K562 (cell line): ENCODE data around the gene CCNJL. TPM values are rescaled to one million over a fixed set of nuclear protein-coding genes. Genes with fewer than 3 reads are reported as not detected.

Experiments
- ATAC-seq: fragments of 200-7000 bp; cut with Tn5 transposase; 3 replicates; pipeline ENCODE4 v1.9.1; 2020; ENCODE audit warnings: moderate library complexity
- BruUV-seq: library from RNA; stranded (reverse); fragments of 400-500 nt; replicated peaks from 2 replicates; lab custom pipeline; 2021; lab: Mats Ljungman, UMichigan
- CTCF ChIA-PET: fragments of 300-600 bp; formaldehyde crosslinking; extraction: SDS; loops from one replicate; lab custom pipeline; 2021; ENCODE audit warnings: low intra/inter-chr PET ratio; lab: Yijun Ruan, JAX
- POLR2A ChIA-PET: fragments of 300-600, 350-650 bp; sonication (Branson Sonifier 250); formaldehyde crosslinking; extraction: SDS; loops from one replicate; lab custom pipeline; 2021; ENCODE audit warnings: antibody characterized with exemption, inconsistent platforms; lab: Yijun Ruan, JAX
- DNase-seq, 4 experiments: peaks; one replicate each; pipeline versions ENCODE4 v3.0.0 to v3.0.0-alpha.2; 2011 to 2018; ENCODE audit warnings: low spot score in 3 of 4, mixed read lengths in 3 of 4; ENCODE audit errors: extremely low read depth in 1 of 4
- FAIRE-seq: peaks from 2 replicates; lab custom pipeline; 2011; peaks lifted over from hg19 to GRCh38; lab: Jason Lieb, UNC
- H2AFZ ChIP-seq: 2 replicates; pipeline ENCODE4 v1.6.0; 2011; ENCODE audit warnings: low read depth, low read length, control low read depth, inconsistent platforms
- H3K27ac ChIP-seq: fragments of 200-600 bp; 3 replicates; pipeline ENCODE4 v1.8.0; 2011; ENCODE audit warnings: low read depth, mild to moderate bottlenecking, control low read depth, inconsistent platforms, low read length, moderate library complexity, mixed read lengths; ENCODE audit errors: extremely low read depth
- H3K27me3 ChIP-seq, 2 experiments: fragments of 300-600 bp in 1 of 2; 2 replicates in 1 of 2; 3 replicates in 1 of 2; pipeline versions ENCODE4 v1.6.0 to v1.8.0; 2011; ENCODE audit warnings: inconsistent platforms in 2 of 2, low read length in 2 of 2, mild to moderate bottlenecking in 1 of 2, mixed read lengths in 1 of 2, moderate library complexity in 1 of 2; ENCODE audit not compliant: control insufficient read depth in 2 of 2, insufficient read depth in 2 of 2
- H3K36me3 ChIP-seq: fragments of 300-600 bp; 3 replicates; pipeline ENCODE4 v1.8.0; 2011; ENCODE audit warnings: mild to moderate bottlenecking, low read length, inconsistent platforms; ENCODE audit not compliant: control insufficient read depth, insufficient read depth
- H3K4me1 ChIP-seq, 2 experiments: fragments of 200-600 bp in 1 of 2; replicated peaks in 1 of 2; 2 replicates in 1 of 2; 3 replicates in 1 of 2; pipeline versions ENCODE4 v1.5.1 to v1.8.0; 2011; ENCODE audit warnings: inconsistent platforms in 2 of 2, low read length in 2 of 2, mild to moderate bottlenecking in 1 of 2, mixed read lengths in 1 of 2, moderate library complexity in 1 of 2; ENCODE audit not compliant: control insufficient read depth in 2 of 2, insufficient read depth in 2 of 2
- H3K4me2 ChIP-seq: 2 replicates; pipeline ENCODE4 v1.6.1; 2011; ENCODE audit warnings: low read length, control low read depth, inconsistent platforms, mixed read lengths; ENCODE audit not compliant: insufficient read depth
- H3K4me3 ChIP-seq: fragments of 200-600 bp; sonication (generic), shearing (Covaris generic); 2 replicates; pipeline ENCODE4 v1.5.1; 2016; ENCODE audit warnings: control low read depth, inconsistent platforms
- H3K79me2 ChIP-seq: fragments of 200-600 bp; 3 replicates; pipeline ENCODE4 v1.8.0; 2011; ENCODE audit warnings: low read length, inconsistent platforms; ENCODE audit not compliant: control insufficient read depth, insufficient read depth
- H3K9ac ChIP-seq, 2 experiments: 2 replicates each; pipeline versions ENCODE4 v1.6.0 to v1.6.1; 2011; ENCODE audit warnings: low read depth in 2 of 2, low read length in 2 of 2, control low read depth in 1 of 2, inconsistent platforms in 1 of 2, mild to moderate bottlenecking in 1 of 2, mixed read lengths in 1 of 2; ENCODE audit not compliant: insufficient read depth in 1 of 2
- H3K9me1 ChIP-seq: one replicate; pipeline ENCODE4 v1.6.0; 2011; ENCODE audit warnings: inconsistent platforms, mild to moderate bottlenecking, low read length, moderate library complexity; ENCODE audit not compliant: control insufficient read depth, insufficient read depth
- H3K9me3 ChIP-seq: replicated peaks from 2 replicates; pipeline ENCODE4 v1.5.1; 2011; ENCODE audit warnings: low read depth, low read length, inconsistent platforms; ENCODE audit not compliant: control insufficient read depth, insufficient read depth
- H4K20me1 ChIP-seq: replicated peaks from 2 replicates; pipeline ENCODE4 v1.6.1; 2011; ENCODE audit warnings: low read length, inconsistent platforms, mixed read lengths; ENCODE audit not compliant: control insufficient read depth, insufficient read depth
- ARID1B ChIP-seq: fragments of 450-650 bp; IDR thresholded peaks from 2 replicates; pipeline ENCODE4 v1.6.1; 2016; ENCODE audit warnings: antibody characterized with exemption, mild to moderate bottlenecking, inconsistent platforms
- C11orf30 ChIP-seq: fragments of 450-650 bp; IDR thresholded peaks from 2 replicates; pipeline ENCODE4 v1.6.1; 2016; ENCODE audit warnings: low read depth, mild to moderate bottlenecking
- CBFA2T2 ChIP-seq: fragments of 450-650 bp; conservative IDR thresholded peaks from 2 replicates; pipeline ENCODE4 v1.6.1; 2017; ENCODE audit warnings: mild to moderate bottlenecking
- CBFA2T3 ChIP-seq: fragments of 450-650 bp; IDR thresholded peaks from 2 replicates; pipeline ENCODE4 v1.6.1; 2017
- FOSL1 ChIP-seq: fragments of 200-800 bp; sonication (Bioruptor generic); conservative IDR thresholded peaks from 2 replicates; pipeline ENCODE4 v1.6.1; 2016; ENCODE audit warnings: missing genetic modification characterization, missing compliant biosample characterization
- JUNB ChIP-seq: fragments of 450-650 bp; formaldehyde crosslinking; conservative IDR thresholded peaks from 2 replicates; pipeline ENCODE4 v1.4.0; 2020; ENCODE audit warnings: mild to moderate bottlenecking
- MAFG ChIP-seq: fragments of 450-650 bp; conservative IDR thresholded peaks from 2 replicates; pipeline ENCODE4 v1.6.1; 2016; ENCODE audit warnings: missing genetic modification characterization, missing compliant biosample characterization
- NFE2 ChIP-seq: IDR thresholded peaks from 2 replicates; pipeline ENCODE4 v1.6.1; 2014; ENCODE audit warnings: antibody characterized with exemption, low read depth
- OTX1 ChIP-seq: fragments of 450-650 bp; formaldehyde crosslinking; IDR thresholded peaks from 2 replicates; pipeline ENCODE4 v1.4.0; 2022; ENCODE audit warnings: mild to moderate bottlenecking
- SMARCA4 ChIP-seq: fragments of 450-650 bp; IDR thresholded peaks from 2 replicates; pipeline ENCODE4 v1.6.1; 2016
- STAT5A ChIP-seq: IDR thresholded peaks from 2 replicates; pipeline ENCODE4 v1.6.1; 2012; ENCODE audit warnings: low read length, inconsistent platforms, borderline replicate concordance
- TAL1 ChIP-seq: fragments of 450-650 bp; IDR thresholded peaks from 2 replicates; pipeline ENCODE4 v1.6.1; 2016; ENCODE audit warnings: mild to moderate bottlenecking
- TCF3 ChIP-seq: sonication (generic); formaldehyde crosslinking; IDR thresholded peaks from 2 replicates; pipeline ENCODE4 v1.4.0; 2020; ENCODE audit warnings: mild to moderate bottlenecking, missing genetic modification reagents
- TEAD4 ChIP-seq, 2 experiments: sonication (generic) in 1 of 2; formaldehyde crosslinking in 1 of 2; IDR thresholded peaks; 2 replicates each; pipeline versions ENCODE4 v1.6.1 to v1.8.0; 2012 to 2022; ENCODE audit warnings: borderline replicate concordance in 1 of 2, inconsistent platforms in 1 of 2, low read length in 1 of 2, mild to moderate bottlenecking in 1 of 2, missing genetic modification reagents in 1 of 2
- ZNF316 ChIP-seq: fragments of 450-650 bp; IDR thresholded peaks from 2 replicates; pipeline ENCODE4 v1.6.1; 2016
- WGBS: fragments of 100-300 bp; shearing (Covaris generic); methylation state at CpG from one replicate; pipeline ENCODE4 v1.1.6; 2016; ENCODE audit warnings: low coverage, mixed read lengths; ENCODE audit not compliant: insufficient coverage; ENCODE audit errors: missing lambda C conversion rate; 5-methylcytosine and 5-hydroxymethylcytosine counted together
- in situ Hi-C: fragments of 300-500 bp; cut with MboI; formaldehyde crosslinking; loops from 4 replicates; pipeline ENCODE4 v1.15.0; 2018; ENCODE audit warnings: inconsistent platforms, mixed read lengths
- intact Hi-C: fragments of 100-400 bp; cut with micrococcal nuclease; formaldehyde crosslinking; loops from 2 replicates; pipeline ENCODE4 v1.14.2; 2022
- polyA plus RNA-seq, 8 experiments: library from polyadenylated mRNA; depleted of rRNA in 4 of 8; stranded (reverse) in 5 of 8; unstranded in 3 of 8; fragments of >200 nt; fragmentation: Nextera tagmentation in 2 of 8; fragmentation: Illumina TruSeq in 1 of 8; extraction: Ambion mirVana in 2 of 8; extraction: Trizol in 1 of 8; gene quantifications; 2 replicates each; pipeline versions ENCODE4 v1.2.1 to v1.2.3, GENCODE V29; 2011 to 2014; ENCODE audit warnings: inconsistent platforms in 1 of 8, missing spikeins in 1 of 8
- total RNA-seq, 7 experiments: library from RNA; depleted of rRNA in 6 of 7; stranded (reverse); fragments of >200 nt in 6 of 7; fragmentation: Illumina TruSeq in 2 of 7; extraction: Trizol in 2 of 7; gene quantifications; 2 replicates each; pipeline versions ENCODE4 v1.2.1 to v1.2.3, GENCODE V29; 2011 to 2021; ENCODE audit warnings: low replicate concordance in 1 of 7
- TF ChIP-seq, protein P1 (sequence below): sonication (generic); IDR thresholded peaks from 2 replicates; pipeline ENCODE4 v1.6.1; 2016
- TF ChIP-seq, protein P2 (sequence below): fragments of 250-450 bp; sonication (Bioruptor Pico); IDR thresholded peaks from 2 replicates; pipeline ENCODE4 v1.5.0; 2020; ENCODE audit warnings: mild to moderate bottlenecking

CCNJL gene
- total and polyA plus RNA-seq, 9 of the 15 experiments (the other 6 are each of a cell fraction or from before 2014, with no cell fraction given): 0.04 TPM; not detected in 8

DNA sequence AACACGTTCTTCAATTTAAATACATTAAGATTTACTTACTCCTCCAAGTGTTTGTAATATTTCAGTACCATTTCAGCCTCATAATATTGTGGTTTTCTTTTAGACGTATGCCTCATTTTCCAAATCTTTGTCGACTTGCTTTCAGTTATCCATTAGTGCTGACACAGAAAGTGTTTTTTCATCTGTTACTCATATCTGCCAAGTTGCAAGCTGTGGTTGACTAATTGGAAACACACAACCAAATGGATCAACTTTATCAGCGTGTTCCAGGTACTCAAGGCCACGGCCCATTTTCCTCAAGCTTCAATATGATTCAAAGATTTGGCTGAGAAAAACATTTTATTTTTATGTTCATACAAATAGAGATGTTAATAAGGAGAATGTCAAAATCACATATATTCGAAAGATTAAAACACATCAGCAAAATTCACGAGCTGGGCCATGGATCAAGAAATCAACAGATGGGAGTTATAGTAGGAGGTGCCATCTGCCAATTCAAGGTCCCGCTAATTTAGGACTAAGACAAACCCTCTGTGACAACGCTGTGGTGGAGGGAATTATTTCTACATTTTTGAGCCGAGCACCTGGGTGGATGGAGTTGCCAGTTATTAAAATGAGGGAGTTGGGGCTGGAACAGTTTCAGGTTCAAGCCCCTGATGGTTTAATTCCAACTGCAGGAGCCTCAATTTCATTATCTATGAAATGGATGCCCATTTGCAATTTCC, 27.2 kb upstream of the CCNJL start:
- WGBS: 5% methylated on average over 10 of the region's 10 CpGs
- POLR2A ChIA-PET: interaction anchor here (0.6 kb wide), 1 partner anchor 41 kb away, joined by 3 read pairs; no protein-coding TSS in a partner anchor
- Histone ChIP-seq H3K4me2 (no peak overlapping the region), H3K9ac (no peak overlapping the region), H3K9me3 (no peaks in the 10 kb centered on the region), H3K9me1 (no peaks in the 10 kb centered on the region), H3K4me1 (peaks cover 0 to 4% of the 10 kb centered on the region in 2 experiments; a peak in 4 of 5 replicates), H3K4me3 (no peak overlapping the region), H3K36me3 (no peaks in the 10 kb centered on the region)
- BruUV-seq: no TSS peak
- in situ Hi-C loops: loop anchor here (10.0 kb wide), 1 partner anchor 315 kb away; no protein-coding TSS in a partner anchor
- no peak for FAIRE-seq
- CTCF ChIA-PET: no interaction called here
- peak in 1 of 4 experiments; percentile 19 for DNase-seq
- ATAC-seq: no peak
- peak; percentile 50 for TF ChIP-seq FOSL1
- TF ChIP-seq, protein P1, sequence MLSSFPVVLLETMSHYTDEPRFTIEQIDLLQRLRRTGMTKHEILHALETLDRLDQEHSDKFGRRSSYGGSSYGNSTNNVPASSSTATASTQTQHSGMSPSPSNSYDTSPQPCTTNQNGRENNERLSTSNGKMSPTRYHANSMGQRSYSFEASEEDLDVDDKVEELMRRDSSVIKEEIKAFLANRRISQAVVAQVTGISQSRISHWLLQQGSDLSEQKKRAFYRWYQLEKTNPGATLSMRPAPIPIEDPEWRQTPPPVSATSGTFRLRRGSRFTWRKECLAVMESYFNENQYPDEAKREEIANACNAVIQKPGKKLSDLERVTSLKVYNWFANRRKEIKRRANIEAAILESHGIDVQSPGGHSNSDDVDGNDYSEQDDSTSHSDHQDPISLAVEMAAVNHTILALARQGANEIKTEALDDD: peak; percentile 44; the same call in 1 of the 2 replicates
- TF ChIP-seq C11orf30: peak; percentile 11; the same call in 1 of the 2 replicates
- peak; percentile 50; the same call in 1 of the 2 replicates for TF ChIP-seq TAL1
- TF ChIP-seq ARID1B: peak; percentile 65
- TF ChIP-seq CBFA2T3: peak; percentile 79
- peak; percentile 51 for TF ChIP-seq ZNF316
- TF ChIP-seq, protein P2, sequence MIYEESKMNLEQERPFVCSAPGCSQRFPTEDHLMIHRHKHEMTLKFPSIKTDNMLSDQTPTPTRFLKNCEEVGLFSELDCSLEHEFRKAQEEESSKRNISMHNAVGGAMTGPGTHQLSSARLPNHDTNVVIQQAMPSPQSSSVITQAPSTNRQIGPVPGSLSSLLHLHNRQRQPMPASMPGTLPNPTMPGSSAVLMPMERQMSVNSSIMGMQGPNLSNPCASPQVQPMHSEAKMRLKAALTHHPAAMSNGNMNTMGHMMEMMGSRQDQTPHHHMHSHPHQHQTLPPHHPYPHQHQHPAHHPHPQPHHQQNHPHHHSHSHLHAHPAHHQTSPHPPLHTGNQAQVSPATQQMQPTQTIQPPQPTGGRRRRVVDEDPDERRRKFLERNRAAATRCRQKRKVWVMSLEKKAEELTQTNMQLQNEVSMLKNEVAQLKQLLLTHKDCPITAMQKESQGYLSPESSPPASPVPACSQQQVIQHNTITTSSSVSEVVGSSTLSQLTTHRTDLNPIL (CRISPR knock-in tag): no peak
- TF ChIP-seq MAFG: peak; percentile 35; the same call in 1 of the 2 replicates
- TF ChIP-seq STAT5A: 0 out of 2 replicates have a peak, but pooled peaks have one; percentile 18
- peak; percentile 67 for TF ChIP-seq TCF3 (CRISPR knock-in tag)
- TF ChIP-seq TEAD4 (IDR thresholded peaks at IDR 0.05; ENCODE audit: low read length): peak; percentile 65
- TF ChIP-seq TEAD4 (CRISPR knock-in tag; IDR thresholded peaks at IDR 0.05; ENCODE audit: borderline replicate concordance): no peak
- TF ChIP-seq OTX1: no peak
- TF ChIP-seq JUNB (CRISPR knock-in tag): no peak
- TF ChIP-seq SMARCA4: 0 out of 2 replicates have a peak, but pooled peaks have one; percentile 33
- no peak for TF ChIP-seq NFE2
- peak; percentile 61 for TF ChIP-seq CBFA2T2
- TF ChIP-seq, all 486 proteins: peak for 13
- no peaks in the 10 kb centered on the region for H4K20me1 ChIP-seq
- H3K27ac ChIP-seq: no peak overlapping the region
- no peaks in the 10 kb centered on the region for H3K79me2 ChIP-seq
- peaks cover 4 to 10% of the 10 kb centered on the region in 2 experiments; a peak in 3 of 5 replicates for H3K27me3 ChIP-seq
- intact Hi-C loops: no loop called here
- H2AFZ ChIP-seq: no peak overlapping the region
